Measurements from ENCODE around the gene MATCAP1. TPM values are rescaled to one million over a fixed set of nuclear protein-coding genes. Genes with fewer than 3 reads are reported as not detected.

MATCAP1 gene
- total and polyA plus RNA-seq, 2 donors (not counting 1 experiment from before 2014, with no cell fraction given): 6.2 to 8.9 TPM

DNA sequence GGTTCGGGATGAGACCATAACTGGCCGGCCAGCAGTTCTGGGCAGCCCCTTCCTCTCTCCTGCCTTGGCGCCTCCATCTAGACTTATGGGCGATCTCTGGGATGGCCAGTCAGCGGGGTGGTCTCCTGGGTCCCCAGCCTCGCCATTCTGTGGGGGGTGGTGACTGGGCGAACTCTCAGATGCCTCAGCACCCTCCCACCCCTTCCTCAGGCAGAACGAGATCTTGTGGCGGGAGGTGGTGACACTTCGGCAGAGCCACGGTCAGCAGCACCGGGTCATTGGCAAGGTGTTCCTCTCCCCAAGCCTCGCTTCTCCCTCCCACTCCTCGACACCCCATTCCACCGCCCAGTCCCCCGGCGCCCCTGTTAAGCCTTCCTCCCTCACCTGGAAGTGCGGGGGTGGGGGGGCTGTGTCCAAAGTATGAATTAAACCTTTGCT, 17.6 kb downstream of the MATCAP1 start:
- POLR2A ChIA-PET: interaction anchor here (0.6 kb wide), 2 partner anchors 26 to 131 kb away, joined by 3 to 4 read pairs; no protein-coding TSS in a partner anchor
- Mint-ChIP-seq H3K4me3 (no peak overlapping the region), H3K9me3 (ENCODE audit: insufficient read depth) (no peaks in the 10 kb centered on the region), H3K27me3 (peaks cover 58% of the 10 kb centered on the region), H3K27ac (no peak overlapping the region), H3K4me1 (peaks cover 40% of the 10 kb centered on the region)
- TF ChIP-seq, protein P1, sequence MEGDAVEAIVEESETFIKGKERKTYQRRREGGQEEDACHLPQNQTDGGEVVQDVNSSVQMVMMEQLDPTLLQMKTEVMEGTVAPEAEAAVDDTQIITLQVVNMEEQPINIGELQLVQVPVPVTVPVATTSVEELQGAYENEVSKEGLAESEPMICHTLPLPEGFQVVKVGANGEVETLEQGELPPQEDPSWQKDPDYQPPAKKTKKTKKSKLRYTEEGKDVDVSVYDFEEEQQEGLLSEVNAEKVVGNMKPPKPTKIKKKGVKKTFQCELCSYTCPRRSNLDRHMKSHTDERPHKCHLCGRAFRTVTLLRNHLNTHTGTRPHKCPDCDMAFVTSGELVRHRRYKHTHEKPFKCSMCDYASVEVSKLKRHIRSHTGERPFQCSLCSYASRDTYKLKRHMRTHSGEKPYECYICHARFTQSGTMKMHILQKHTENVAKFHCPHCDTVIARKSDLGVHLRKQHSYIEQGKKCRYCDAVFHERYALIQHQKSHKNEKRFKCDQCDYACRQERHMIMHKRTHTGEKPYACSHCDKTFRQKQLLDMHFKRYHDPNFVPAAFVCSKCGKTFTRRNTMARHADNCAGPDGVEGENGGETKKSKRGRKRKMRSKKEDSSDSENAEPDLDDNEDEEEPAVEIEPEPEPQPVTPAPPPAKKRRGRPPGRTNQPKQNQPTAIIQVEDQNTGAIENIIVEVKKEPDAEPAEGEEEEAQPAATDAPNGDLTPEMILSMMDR (IDR thresholded peaks at IDR 0.05): no peak
- TF ChIP-seq EZH2 (IDR thresholded peaks at IDR 0.05; ENCODE audit: borderline replicate concordance, insufficient read depth, low read depth, low read length, poor library complexity, severe bottlenecking): no peak
- H3K4me2 ChIP-seq (replicated peaks; ENCODE audit: low read depth, low read length, poor library complexity, severe bottlenecking): no peak overlapping the region
- peaks cover 56 to 64% of the 10 kb centered on the region in 2 donors for H3K4me1 ChIP-seq (ENCODE audit: control insufficient read depth in 2 of 2, insufficient read depth in 2 of 2, low read length in 2 of 2)
- no peak overlapping the region for H3K9ac ChIP-seq (ENCODE audit: low read length)
- CTCF ChIA-PET: no interaction called here
- H3K9me3 ChIP-seq (ENCODE audit: control extremely low read depth in 1 of 3, control insufficient read depth in 2 of 3, insufficient read depth in 1 of 3, low read length in 2 of 3): peaks cover 0 to 47% (median 0%) of the 10 kb centered on the region in 3 donors
- H3K79me2 ChIP-seq (ENCODE audit: control insufficient read depth, insufficient read depth, low read length): no peaks in the 10 kb centered on the region
- peaks cover 20% of the 10 kb centered on the region for H4K20me1 ChIP-seq (ENCODE audit: control insufficient read depth, insufficient read depth, low read length, poor library complexity, severe bottlenecking)
- H2AFZ ChIP-seq (ENCODE audit: insufficient read depth, low read depth, low read length, poor library complexity, severe bottlenecking): no peak overlapping the region
- no peaks in the 10 kb centered on the region for H3K36me3 ChIP-seq (replicated peaks in 1 of 2; ENCODE audit: control extremely low read depth in 1 of 2, control insufficient read depth in 1 of 2, extremely low read depth in 1 of 2, insufficient read depth in 2 of 2, low read length in 1 of 2)
- WGBS (ENCODE audit: insufficient coverage): 37% methylated on average over 14 of the region's 18 CpGs
- ATAC-seq (ENCODE audit: low read depth): no peak
- peaks cover 0 to 95% (median 64%) of the 10 kb centered on the region in 4 experiments for H3K27me3 ChIP-seq (replicated peaks in 1 of 4; ENCODE audit: control extremely low read depth in 1 of 4, control insufficient read depth in 3 of 4, insufficient read depth in 4 of 4, low read length in 3 of 4)
- no peak overlapping the region for H3K4me3 ChIP-seq (ENCODE audit: control extremely low read depth in 1 of 5, extremely low read depth in 1 of 5, insufficient read depth in 1 of 5, low read depth in 2 of 5, low read length in 4 of 5)
- no peak overlapping the region for H3K27ac ChIP-seq (ENCODE audit: low read length in 2 of 2)
- DNase-seq: no peak
- intact Hi-C loops (cut with micrococcal nuclease): no loop called here

Measured in B cell (primary cell).